RKO (cell line): ENCODE data around the gene RASGRP4.
"Not testable (repeated sequence)": the region's sequence is repeated elsewhere in the genome, so short reads cannot be mapped to it uniquely, and the experiment has no call there.

Experiments used
- DNase-seq: peaks from one replicate; pipeline ENCODE4 v3.0.0-alpha.2; 2016; ENCODE audit warnings: low spot score

Gene RASGRP4

GRCh38 chr19:38417146-38417543 is 8.9 kb downstream of the RASGRP4 start:
- no peak for DNase-seq

- DNase-seq = no peak
These were observed 12.6 kb downstream of the RASGRP4 start for GRCh38 chr19:38413416-38413815.

DNA sequence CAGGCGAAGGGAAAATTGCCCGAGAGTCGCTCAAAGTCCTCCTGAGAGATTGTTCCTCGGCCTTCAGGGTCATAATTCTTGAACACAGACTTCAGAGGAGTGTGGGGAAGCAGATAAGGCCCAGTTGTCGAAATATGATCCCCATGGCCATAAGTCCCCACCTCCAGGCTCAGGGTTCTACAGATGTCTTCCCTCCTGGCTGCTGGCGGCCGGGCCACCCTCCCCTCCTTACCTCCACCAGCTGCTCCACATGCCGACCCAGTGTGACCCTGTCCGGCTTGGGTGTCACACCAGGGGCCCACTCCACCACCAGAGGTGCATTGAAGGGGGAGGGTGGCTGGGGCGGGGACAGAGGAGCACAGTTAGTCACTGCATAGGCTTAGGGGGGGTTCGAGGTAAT is 13.1 kb downstream of the RASGRP4 start:
- no peak for DNase-seq

GRCh38 chr19:38412491-38412890 is 13.5 kb downstream of the RASGRP4 start:
- no peak for DNase-seq

DNA sequence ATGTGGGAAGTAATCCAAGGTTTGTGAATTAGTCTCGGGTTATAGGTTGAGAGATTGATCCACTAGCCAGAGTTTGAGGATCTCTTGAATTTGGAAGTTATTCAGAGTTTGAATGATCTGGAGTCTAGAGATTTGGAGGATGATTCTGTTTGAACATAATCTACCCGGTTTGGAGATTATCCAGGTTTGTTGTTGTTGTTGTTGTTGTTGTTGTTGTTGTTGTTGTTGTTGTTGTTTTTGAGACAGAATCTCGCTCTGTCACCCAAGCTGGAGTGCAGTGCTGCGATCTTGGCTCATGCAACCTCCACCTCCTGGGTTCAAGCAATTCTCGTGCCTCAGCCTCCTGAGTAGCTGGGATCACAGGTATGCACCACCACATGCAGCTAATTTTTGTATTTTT is 14.1 kb downstream of the RASGRP4 start:
- DNase-seq = not testable (repeated sequence)

DNA sequence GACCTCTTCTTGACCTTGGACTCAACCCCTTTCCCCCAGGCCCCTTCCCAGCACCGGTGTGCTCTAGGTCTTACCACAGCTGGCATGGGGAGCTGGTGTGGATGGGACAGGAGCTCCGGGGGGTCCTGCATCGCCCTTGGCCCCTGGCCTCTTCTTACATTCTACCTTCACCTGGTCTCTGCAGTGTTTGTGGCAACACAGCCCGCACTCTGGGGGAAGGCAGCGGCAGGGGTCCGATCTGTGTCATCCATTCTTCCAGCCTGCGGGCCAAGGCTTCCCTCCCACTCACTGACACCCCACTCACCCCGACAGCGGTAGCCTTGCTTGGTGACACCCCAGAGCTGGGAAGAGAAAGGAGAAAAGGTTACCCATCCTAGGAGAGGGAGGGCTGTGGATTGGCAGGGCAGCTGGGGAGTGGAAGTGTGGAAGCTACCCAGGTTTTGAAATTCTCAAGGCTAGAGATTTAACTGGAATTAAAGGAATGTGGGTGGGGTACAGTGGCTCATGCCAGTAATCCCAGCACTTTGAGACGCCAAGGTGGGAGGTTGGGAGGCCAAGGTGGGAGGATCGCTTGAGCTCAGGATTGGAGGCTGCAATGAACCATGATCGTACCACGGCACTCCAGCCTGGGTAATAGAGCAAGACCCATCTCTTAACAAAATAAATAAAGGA is 14.8 kb downstream of the RASGRP4 start:
- DNase-seq = no peak

DNA sequence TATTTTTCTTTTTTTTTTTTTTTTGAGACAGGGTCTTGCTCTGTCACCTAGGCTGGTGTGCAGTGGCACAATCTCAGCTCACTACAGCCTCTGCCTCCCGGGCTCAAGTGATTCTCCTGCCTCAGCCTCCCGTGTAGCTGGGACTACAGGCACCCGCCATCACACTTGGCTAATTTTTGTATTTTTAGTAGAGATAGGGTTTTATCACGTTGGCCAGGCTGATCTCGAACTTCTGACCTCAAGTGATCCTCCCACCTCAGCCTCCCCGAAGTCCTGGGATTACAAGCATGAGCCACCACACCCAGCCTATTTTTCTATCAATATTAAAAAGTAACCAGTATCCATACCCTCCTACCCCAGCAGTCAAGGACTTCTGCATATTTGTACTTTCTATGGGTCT is 15.6 kb downstream of the RASGRP4 start:
- not testable (repeated sequence) for DNase-seq

- DNase-seq = no peak
These were observed 16.3 kb downstream of the RASGRP4 start for GRCh38 chr19:38409631-38410133.

DNA sequence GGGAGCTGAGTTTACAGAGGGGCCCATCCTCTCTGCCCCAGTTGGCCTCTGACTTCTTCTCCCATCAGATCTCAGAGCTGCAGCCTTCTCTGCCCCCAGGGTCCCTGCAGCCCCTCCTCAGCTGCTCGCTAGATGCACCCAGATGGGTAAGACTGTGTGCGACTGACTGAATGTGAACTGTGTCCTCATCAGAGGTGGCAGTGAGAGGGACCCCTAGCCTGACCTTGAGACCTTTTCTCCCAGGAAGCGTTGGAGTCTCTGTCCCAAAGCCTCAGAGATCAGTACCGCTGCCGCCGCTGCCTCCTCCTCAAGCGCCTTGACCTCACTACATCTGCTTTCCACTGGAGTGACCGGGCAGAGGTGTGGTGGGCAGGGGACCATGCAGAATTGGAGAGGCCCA is 20.7 kb downstream of the RASGRP4 start:
- no peak for DNase-seq

DNA sequence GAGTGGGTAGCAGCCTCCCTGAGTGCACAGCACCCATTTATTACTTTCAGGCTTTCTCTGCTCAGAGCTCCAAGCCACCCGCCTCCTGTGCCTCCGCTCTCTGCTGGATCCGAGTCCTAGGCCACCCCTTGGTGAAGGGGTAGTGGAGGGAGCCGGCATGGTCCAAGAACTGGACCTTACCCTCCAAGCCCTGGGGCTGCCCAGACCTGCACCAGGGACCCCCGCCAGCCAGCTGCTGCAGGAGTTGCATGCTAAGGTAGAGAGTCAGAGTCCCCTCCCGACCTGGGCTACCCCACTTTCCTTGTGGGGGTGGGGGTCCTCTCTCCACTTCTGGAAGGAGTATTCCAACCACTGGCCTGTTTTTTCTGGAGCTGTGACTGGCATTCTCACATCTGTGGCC is 21.2 kb downstream of the RASGRP4 start:
- no peak for DNase-seq

- peak; percentile 96 for DNase-seq
These were observed 22.9 kb downstream of the RASGRP4 start, which contains the start of gene FAM98C for GRCh38 chr19:38402967-38403674. Gene FAM98C (plus strand): TSS chr19:38403093. CDS start chr19:38403154, 61 bp downstream.

- no peak for DNase-seq
These were observed 23.4 kb downstream of the RASGRP4 start for GRCh38 chr19:38402623-38402966.

DNA sequence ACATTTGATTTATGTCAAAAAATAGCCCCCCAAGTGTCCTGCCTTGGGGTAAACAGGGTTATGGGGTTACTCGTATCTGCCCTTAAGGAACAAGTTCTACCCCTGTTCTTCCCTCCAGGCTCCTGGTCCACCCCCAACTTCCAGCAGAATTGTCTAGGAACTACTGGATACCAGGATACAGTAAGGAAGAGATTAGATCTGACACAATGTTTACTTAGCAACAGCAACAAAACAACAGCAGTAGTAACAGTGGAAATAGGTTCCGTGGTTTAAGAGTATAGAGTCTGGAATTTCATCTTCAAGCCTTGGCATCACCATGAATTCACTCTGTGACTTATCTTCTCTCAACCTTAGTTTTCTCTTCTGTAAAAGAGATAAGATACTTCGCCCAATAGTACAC is 24.9 kb downstream of the RASGRP4 start:
- DNase-seq = peak; percentile 55

- no peak for DNase-seq
These were observed 25.7 kb downstream of the RASGRP4 start for GRCh38 chr19:38400361-38400760.

GRCh38 chr19:38399537-38399936 is 26.5 kb downstream of the RASGRP4 start:
- DNase-seq = no peak

DNA sequence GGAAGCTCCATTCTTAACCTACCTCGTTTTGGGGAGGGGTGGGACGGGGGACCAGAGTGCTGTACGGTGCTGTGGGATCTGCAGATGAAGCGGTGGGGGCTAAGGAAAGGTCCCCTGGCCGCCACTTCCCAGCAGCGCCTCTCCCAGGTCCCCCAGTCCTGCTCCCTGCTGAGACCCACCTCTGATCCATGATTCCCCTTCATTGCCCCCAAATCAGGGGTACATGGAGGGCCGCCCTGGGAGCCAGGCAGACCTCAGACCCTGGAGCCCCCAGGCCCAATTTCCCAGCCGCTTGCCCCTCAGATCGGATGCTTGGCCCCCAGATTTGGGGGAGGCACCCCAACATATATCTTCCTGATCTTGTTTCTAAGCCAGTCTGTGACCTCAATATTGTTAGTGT is 26.9 kb downstream of the RASGRP4 start:
- DNase-seq = no peak

- no peak for DNase-seq
These were observed 30.5 kb downstream of the RASGRP4 start for GRCh38 chr19:38395381-38396114.

DNA sequence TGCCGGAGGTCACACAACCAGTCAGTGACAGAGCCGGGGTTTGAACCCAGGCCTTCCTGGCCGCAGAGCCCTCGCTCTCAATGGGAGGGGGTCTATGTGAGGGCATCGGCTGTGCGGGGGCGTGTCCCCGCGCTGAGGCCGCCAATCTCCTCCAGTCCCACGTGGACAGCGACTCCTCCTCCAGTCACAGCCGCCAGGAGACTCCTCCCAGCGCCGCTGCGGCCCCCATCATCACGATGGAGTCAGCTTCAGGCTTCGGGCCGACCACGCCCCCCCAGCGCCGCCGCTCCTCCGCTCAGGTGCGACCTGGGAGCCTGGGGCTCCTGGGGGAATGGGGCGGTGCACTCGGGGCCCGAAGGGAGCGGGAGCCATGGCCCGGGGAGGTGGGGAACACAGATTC is 31.5 kb downstream of the RASGRP4 start:
- DNase-seq = no peak

GRCh38 chr19:38392707-38393308 is 33.2 kb downstream of the RASGRP4 start:
- peak; percentile 56 for DNase-seq

- DNase-seq = no peak
These were observed 34.0 kb downstream of the RASGRP4 start for GRCh38 chr19:38391911-38392464.

- DNase-seq = no peak
These were observed 35.8 kb downstream of the RASGRP4 start for GRCh38 chr19:38389957-38390924.
